GM12878 (cell line): ENCODE results near the gene ATF4. TPM values are rescaled to one million over a fixed set of nuclear protein-coding genes. Genes with fewer than 3 reads are reported as not detected.
"Not testable (repeated sequence)": the region's sequence is repeated elsewhere in the genome, so short reads cannot be mapped to it uniquely, and the experiment has no call there.

ENCODE experiments used
- ATAC-seq: fragments of 200-7000 bp; cut with Tn5 transposase; 3 replicates; pipeline ENCODE4 v1.9.1; 2020; ENCODE audit warnings: mild to moderate bottlenecking, moderate library complexity
- BruUV-seq: library from RNA; stranded (reverse); fragments of 400-500 nt; replicated peaks from 2 replicates; lab custom pipeline; 2021; lab: Mats Ljungman, UMichigan
- CTCF ChIA-PET: fragments of 300-600 bp; sonication (Branson Sonifier 250); formaldehyde crosslinking; extraction: SDS; loops from one replicate; lab custom pipeline; 2021; ENCODE audit warnings: inconsistent platforms; lab: Yijun Ruan, JAX
- POLR2A ChIA-PET: fragments of 350-600 bp; formaldehyde crosslinking; extraction: SDS; loops from one replicate; lab custom pipeline; 2021; ENCODE audit warnings: inconsistent platforms; lab: Charles Lee
- RAD21 ChIA-PET: fragments of 300-600 bp; sonication (Branson Sonifier 250); formaldehyde crosslinking; loops from one replicate; lab custom pipeline; 2023; ENCODE audit warnings: antibody characterized with exemption; ENCODE audit not compliant: unreplicated experiment; lab: Charles Lee
- SMC1A ChIA-PET: fragments of 300-600 bp; sonication (Branson Sonifier 250); formaldehyde crosslinking; loops from one replicate; lab custom pipeline; 2023; ENCODE audit not compliant: unreplicated experiment, uncharacterized antibody; lab: Charles Lee
- DNase-seq: peaks from one replicate; pipeline ENCODE4 v3.0.0-alpha.2; 2011; ENCODE audit warnings: low read depth, low spot score
- FAIRE-seq: peaks from 3 replicates; lab custom pipeline; 2011; peaks lifted over from hg19 to GRCh38; lab: Jason Lieb, UNC
- H2AFZ ChIP-seq: 2 replicates; pipeline ENCODE4 v1.6.0; 2011; ENCODE audit warnings: low read depth, low read length, control low read depth; ENCODE audit not compliant: control insufficient read depth
- H3K27ac ChIP-seq: 2 replicates; pipeline ENCODE4 v1.5.1; 2011; ENCODE audit warnings: control low read depth; ENCODE audit not compliant: control insufficient read depth, insufficient read depth
- H3K27me3 ChIP-seq, 2 experiments: replicated peaks in 1 of 2; 2 replicates each; pipeline versions ENCODE4 v1.6.0 to v1.6.1; 2011; ENCODE audit warnings: low read length in 1 of 2; ENCODE audit not compliant: control insufficient read depth in 2 of 2, insufficient read depth in 2 of 2
- H3K36me3 ChIP-seq, 2 experiments: 2 replicates each; pipeline ENCODE4 v1.5.1; 2011; ENCODE audit warnings: low read length in 1 of 2; ENCODE audit not compliant: control insufficient read depth in 2 of 2, insufficient read depth in 2 of 2
- H3K4me1 ChIP-seq: 2 replicates; pipeline ENCODE4 v1.6.1; 2011; ENCODE audit warnings: mild to moderate bottlenecking, low read length, moderate library complexity, mixed read lengths; ENCODE audit not compliant: control insufficient read depth, insufficient read depth
- H3K4me2 ChIP-seq: 2 replicates; pipeline ENCODE4 v1.6.0; 2011; ENCODE audit warnings: control low read depth; ENCODE audit not compliant: control insufficient read depth, insufficient read depth
- H3K4me3 ChIP-seq: fragments of 200-600 bp; sonication (generic); 2 replicates; pipeline ENCODE4 v1.5.1; 2016
- H3K79me2 ChIP-seq: 2 replicates; pipeline ENCODE4 v1.6.0; 2011; ENCODE audit warnings: low read length; ENCODE audit not compliant: control insufficient read depth, insufficient read depth
- H3K9ac ChIP-seq: 2 replicates; pipeline ENCODE4 v1.8.0; 2011; ENCODE audit warnings: low read length, control low read depth, mixed read lengths; ENCODE audit not compliant: control insufficient read depth, insufficient read depth
- H3K9me3 ChIP-seq: replicated peaks from 3 replicates; pipeline ENCODE4 v1.5.1; 2011; ENCODE audit warnings: mild to moderate bottlenecking, low read length; ENCODE audit not compliant: control insufficient read depth, insufficient read depth
- H4K20me1 ChIP-seq: 2 replicates; pipeline ENCODE4 v1.6.0; 2011; ENCODE audit not compliant: control insufficient read depth, insufficient read depth
- CHD2 ChIP-seq: IDR thresholded peaks from 2 replicates; pipeline ENCODE4 v1.6.1; 2011; ENCODE audit warnings: low read depth, low read length, improper control_type of control experiment, borderline replicate concordance
- JUND ChIP-seq: IDR thresholded peaks from 2 replicates; pipeline ENCODE4 v1.6.1; 2012; ENCODE audit warnings: low read depth, mild to moderate bottlenecking, low read length, improper control_type of control experiment, moderate library complexity
- MTA2 ChIP-seq: fragments of 450-650 bp; IDR thresholded peaks from 2 replicates; pipeline ENCODE4 v1.6.1; 2016; ENCODE audit warnings: low read depth, mild to moderate bottlenecking, moderate library complexity
- ZBED1 ChIP-seq: IDR thresholded peaks from 2 replicates; pipeline ENCODE4 v1.6.1; 2016; ENCODE audit warnings: borderline replicate concordance
- ZBTB11 ChIP-seq: fragments of 450-650 bp; formaldehyde crosslinking; IDR thresholded peaks from 2 replicates; pipeline ENCODE4 v1.5.0; 2022; ENCODE audit warnings: mild to moderate bottlenecking, missing genetic modification characterization
- ZBTB33 ChIP-seq: fragments of 450-650 bp; IDR thresholded peaks from 2 replicates; pipeline ENCODE4 v1.6.1; 2017; ENCODE audit warnings: mild to moderate bottlenecking
- ZNF207 ChIP-seq: fragments of 450-650 bp; IDR thresholded peaks from 2 replicates; pipeline ENCODE4 v1.6.1; 2014; ENCODE audit warnings: antibody characterized with exemption, mild to moderate bottlenecking, borderline replicate concordance
- ZNF622 ChIP-seq: fragments of 450-650 bp; IDR thresholded peaks from 2 replicates; pipeline ENCODE4 v1.6.1; 2017; ENCODE audit warnings: mild to moderate bottlenecking, inconsistent platforms
- WGBS: methylation state at CpG from one replicate; pipeline ENCODE4 v1.1.6; 2016; ENCODE audit warnings: low lambda C conversion rate; ENCODE audit not compliant: insufficient replicate concordance, insufficient coverage; ENCODE audit errors: missing lambda C conversion rate; 5-methylcytosine and 5-hydroxymethylcytosine counted together
- in situ Hi-C: fragments of 300-500 bp; cut with MboI; formaldehyde crosslinking; loops from 9 replicates; pipeline ENCODE4 v1.14.3; 2018; ENCODE audit warnings: mixed read lengths
- intact Hi-C: fragments of 100-400 bp; cut with micrococcal nuclease; formaldehyde crosslinking; loops from one replicate; pipeline ENCODE4 v1.14.2; 2022; ENCODE audit not compliant: unreplicated experiment
- polyA plus RNA-seq, 11 experiments: library from polyadenylated mRNA; depleted of rRNA in 4 of 11; unstranded in 6 of 11; stranded (reverse) in 5 of 11; fragments of >200 nt; fragmentation: Nextera tagmentation in 4 of 11; fragmentation: Illumina TruSeq in 1 of 11; extraction: Ambion mirVana in 4 of 11; extraction: Trizol in 1 of 11; gene quantifications; 1 replicate in 1 of 11; 2 replicates in 10 of 11; pipeline versions ENCODE4 v1.2.1 to v1.2.3, GENCODE V29; 2011 to 2016; ENCODE audit warnings: inconsistent platforms in 2 of 11, missing spikeins in 2 of 11, low read depth in 1 of 11
- total RNA-seq, 4 experiments: library from RNA; depleted of rRNA in 3 of 4; stranded (reverse); fragments of >200 nt in 3 of 4; fragmentation: Illumina TruSeq in 1 of 4; extraction: Trizol in 1 of 4; gene quantifications; 2 replicates each; pipeline versions ENCODE4 v1.2.1 to v1.2.3, GENCODE V29; 2013 to 2021

ATF4 gene
- total and polyA plus RNA-seq, 10 of the 15 experiments (the other 5 are each of a cell fraction or from before 2014, with no cell fraction given) = 88.3 to 605 (median 320) TPM

GRCh38 chr22:39504071-39504470, 16.3 kb upstream of the ATF4 start:
- ATAC-seq (no peak), FAIRE-seq (no peak)
- peak overlapping the region; percentile 32; the same call in 1 of the 2 replicates for H3K4me2 ChIP-seq
- RAD21 ChIA-PET = interaction anchor here (1.1 kb wide), 1 partner anchor 105 kb away, joined by 3 read pairs; the partner anchor contains the start of gene TAB1
- intact Hi-C loops = no loop called here
- H3K79me2 ChIP-seq = peaks cover 58% of the 10 kb centered on the region
- no peak overlapping the region; the same call in 1 of the 2 replicates for H3K27ac ChIP-seq
- peaks cover 13 to 36% of the 10 kb centered on the region in 2 experiments for H3K36me3 ChIP-seq
- H2AFZ ChIP-seq = no peak overlapping the region
- CTCF ChIA-PET = interaction anchor here (0.7 to 15.7 kb wide), 2 partner anchors 11 to 24 kb away, joined by 3 to 372 read pairs; partner anchors contain the start of genes ATF4 and RPS19BP1
- SMC1A ChIA-PET = interaction anchor here (0.6 to 1.2 kb wide), 2 partner anchors 11 to 16 kb away, joined by 3 to 5 read pairs; partner anchors contain the start of gene ATF4
- 99% methylated on average over 16 of the region's 16 CpGs for WGBS
- peaks cover 7% of the 10 kb centered on the region; the same call in 1 of the 2 replicates for H3K4me1 ChIP-seq
- no peaks in the 10 kb centered on the region for H3K27me3 ChIP-seq
- BruUV-seq = no TSS peak
- POLR2A ChIA-PET = interaction anchor here (1.5 kb wide), 1 partner anchor 23 kb away, joined by 3 read pairs; no protein-coding TSS in a partner anchor
- no peak for TF ChIP-seq ZBTB33
- TF ChIP-seq ZBED1 = no peak
- no peak for TF ChIP-seq ZNF622
- TF ChIP-seq ZBTB11 (CRISPR knock-in tag) = no peak
- no peak for TF ChIP-seq JUND
- TF ChIP-seq ZNF207 = no peak
- TF ChIP-seq MTA2 = no peak
- TF ChIP-seq CHD2 = no peak
- TF ChIP-seq, all 136 proteins: peak for 0
- Histone ChIP-seq H4K20me1 (no peaks in the 10 kb centered on the region; the same call in 1 of the 2 replicates), H3K4me3 (peak overlapping the region; percentile 95; the same call in 1 of the 2 replicates), H3K9me3 (no peaks in the 10 kb centered on the region), H3K9ac (0 out of 2 replicates have a peak overlapping the region, but pooled peaks have one; percentile 89)
- DNase-seq = no peak
- in situ Hi-C loops = loop anchor here (25.0 kb wide), 1 partner anchor 342 kb away; the partner anchor contains the start of gene CBX7

- intact Hi-C loops, H2AFZ ChIP-seq, H3K9ac ChIP-seq, H3K27ac ChIP-seq, DNase-seq, H3K4me2 ChIP-seq, H4K20me1 ChIP-seq, H3K9me3 ChIP-seq, BruUV-seq, H3K4me1 ChIP-seq, POLR2A ChIA-PET, FAIRE-seq, ATAC-seq, H3K27me3 ChIP-seq, RAD21 ChIA-PET, H3K4me3 ChIP-seq: not testable (repeated sequence)
- WGBS = 96% methylated on average over 10 of the region's 10 CpGs
- ChIA-PET SMC1A (interaction anchor here (0.7 to 1.3 kb wide), 3 partner anchors 9 to 301 kb away, joined by 3 to 4 read pairs (median 3); no protein-coding TSS in a partner anchor), CTCF (interaction anchor here (1.0 to 1.5 kb wide), 7 partner anchors 10 to 23 kb away, joined by 3 to 8 read pairs (median 4); partner anchors contain the start of gene ATF4)
- in situ Hi-C loops = loop anchor here (25.0 kb wide), 1 partner anchor 345 kb away; the partner anchor contains the start of gene CBX7
- Histone ChIP-seq H3K36me3 (peaks cover 25 to 45% of the 10 kb centered on the region in 2 experiments), H3K79me2 (peaks cover 63% of the 10 kb centered on the region)
Observed at GRCh38 chr22:39507021-39507420, 13.3 kb upstream of the ATF4 start.
